ENCODE data around the gene SLC18A3. TPM values are rescaled to one million over a fixed set of nuclear protein-coding genes. Genes with fewer than 3 reads are reported as not detected.

SLC18A3 gene
- total RNA-seq, 1 experiment from 2014 or later, result not detected

- DNase-seq (ENCODE audit: low read depth), result no peak
Observed at GRCh38 chr10:49596493-49596809, 13.7 kb upstream of the SLC18A3 start.

- DNase-seq (ENCODE audit: low read depth), result no peak
Observed at GRCh38 chr10:49596836-49597235, 13.3 kb upstream of the SLC18A3 start.

GRCh38 chr10:49597426-49598163, 12.5 kb upstream of the SLC18A3 start:
- no peak for DNase-seq (ENCODE audit: low read depth)

- no peak for DNase-seq (ENCODE audit: low read depth)
Observed at GRCh38 chr10:49598164-49598856, 11.8 kb upstream of the SLC18A3 start.

DNA sequence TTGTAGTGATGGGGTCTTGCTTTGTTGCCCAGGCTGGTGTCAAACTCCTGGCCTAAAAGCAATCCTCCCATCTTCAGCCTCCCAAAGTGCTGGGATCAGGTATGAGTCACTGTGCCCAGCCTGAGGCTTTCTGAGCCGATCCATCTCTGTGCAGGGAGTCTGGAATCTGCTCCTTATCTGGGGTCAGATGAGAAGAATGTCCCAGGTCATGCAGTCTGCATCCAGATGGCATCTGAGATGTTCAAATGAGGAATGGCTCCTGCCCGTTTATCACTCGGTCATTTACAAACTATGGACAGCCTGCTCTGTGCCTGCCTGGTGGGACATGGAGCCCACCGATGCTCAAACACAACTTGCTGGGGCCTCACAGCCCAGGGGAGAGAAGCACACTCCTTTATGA, 11.1 kb upstream of the SLC18A3 start:
- DNase-seq (ENCODE audit: low read depth), result peak; percentile 78

DNA sequence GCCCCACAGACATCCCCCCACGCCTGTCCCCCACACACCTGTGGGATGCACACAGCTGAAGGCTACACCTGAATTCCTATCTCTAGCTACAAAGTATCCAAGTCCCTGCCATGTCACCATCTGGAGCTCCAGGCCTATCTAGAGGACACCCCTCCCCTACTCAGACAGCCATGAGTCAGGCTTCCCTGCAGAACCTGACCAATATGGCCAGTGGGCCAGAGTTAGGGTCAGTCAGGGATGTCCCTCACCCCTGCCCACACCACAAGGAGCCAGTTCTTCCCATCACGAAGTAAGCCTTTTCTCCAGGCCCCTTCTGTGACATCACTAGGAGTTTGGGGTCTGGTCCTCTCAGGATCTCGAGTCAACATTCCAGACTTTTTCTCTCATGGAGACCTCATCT, 10.6 kb upstream of the SLC18A3 start:
- no peak for DNase-seq (ENCODE audit: low read depth)

GRCh38 chr10:49600046-49600445, 10.1 kb upstream of the SLC18A3 start:
- no peak for DNase-seq (ENCODE audit: low read depth)

DNA sequence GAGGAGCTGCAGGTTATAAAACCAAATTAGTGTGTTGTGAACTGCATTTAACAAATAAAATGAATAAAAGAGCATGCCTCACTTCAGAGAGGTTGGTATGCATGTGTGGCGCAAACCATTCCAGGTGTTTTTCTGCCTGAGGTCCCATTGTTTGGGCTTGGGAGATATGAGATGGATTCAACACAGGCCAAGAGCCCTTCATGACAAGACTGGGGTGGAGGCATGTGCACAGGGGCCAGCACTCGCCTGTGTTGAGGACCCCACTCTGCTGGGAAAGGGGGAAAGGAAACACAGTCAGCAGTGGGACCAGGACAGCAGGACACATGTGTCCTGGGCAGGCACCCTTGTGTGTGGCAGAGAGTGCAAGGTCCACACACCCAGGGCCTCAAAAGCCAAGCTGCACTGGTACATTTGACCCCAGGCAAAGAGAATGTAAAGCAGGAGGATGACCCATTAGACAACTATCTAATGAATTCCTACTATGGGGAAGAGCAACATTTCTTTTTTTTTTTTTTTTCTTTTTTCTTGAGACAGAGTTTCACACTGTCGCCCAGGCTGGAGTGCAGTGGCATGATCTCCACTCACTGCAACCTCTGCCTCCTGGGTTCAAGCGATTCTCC, 9.2 kb upstream of the SLC18A3 start:
- DNase-seq (ENCODE audit: low read depth), result peak; percentile 46

- DNase-seq (ENCODE audit: low read depth), result peak; percentile 81
Observed at GRCh38 chr10:49601857-49602256, 8.3 kb upstream of the SLC18A3 start.

DNA sequence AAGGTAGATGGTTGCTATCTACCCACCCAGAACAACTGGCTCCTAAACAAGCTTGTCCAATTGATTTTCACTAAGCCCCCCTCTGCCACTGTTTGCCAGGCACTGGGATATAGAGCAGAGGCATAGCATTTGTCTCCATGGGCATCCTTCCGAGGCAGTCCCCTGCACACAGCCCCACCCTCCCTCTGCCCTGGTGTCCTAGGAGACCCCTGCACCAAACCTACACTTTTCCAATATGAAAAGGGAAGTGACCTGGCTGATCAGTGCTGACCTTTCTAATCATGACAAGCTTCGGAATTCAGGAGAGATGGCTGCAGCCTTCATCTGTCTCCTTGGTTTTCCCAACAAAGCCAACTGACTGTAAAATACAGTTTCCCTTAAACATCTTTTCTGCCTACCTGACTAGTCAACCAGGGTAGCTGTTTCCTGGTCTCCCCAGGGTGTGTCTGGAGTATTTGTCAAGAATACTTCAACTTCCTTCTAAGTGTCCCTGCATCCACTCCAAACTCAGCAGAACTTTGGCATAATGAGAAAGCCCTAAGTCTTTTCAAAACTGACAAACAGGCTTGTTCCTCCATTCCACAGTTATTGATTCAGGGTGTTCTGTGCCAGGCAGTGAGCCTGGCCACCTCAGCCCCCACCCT, 7.6 kb upstream of the SLC18A3 start:
- DNase-seq (ENCODE audit: low read depth), result no peak

DNA sequence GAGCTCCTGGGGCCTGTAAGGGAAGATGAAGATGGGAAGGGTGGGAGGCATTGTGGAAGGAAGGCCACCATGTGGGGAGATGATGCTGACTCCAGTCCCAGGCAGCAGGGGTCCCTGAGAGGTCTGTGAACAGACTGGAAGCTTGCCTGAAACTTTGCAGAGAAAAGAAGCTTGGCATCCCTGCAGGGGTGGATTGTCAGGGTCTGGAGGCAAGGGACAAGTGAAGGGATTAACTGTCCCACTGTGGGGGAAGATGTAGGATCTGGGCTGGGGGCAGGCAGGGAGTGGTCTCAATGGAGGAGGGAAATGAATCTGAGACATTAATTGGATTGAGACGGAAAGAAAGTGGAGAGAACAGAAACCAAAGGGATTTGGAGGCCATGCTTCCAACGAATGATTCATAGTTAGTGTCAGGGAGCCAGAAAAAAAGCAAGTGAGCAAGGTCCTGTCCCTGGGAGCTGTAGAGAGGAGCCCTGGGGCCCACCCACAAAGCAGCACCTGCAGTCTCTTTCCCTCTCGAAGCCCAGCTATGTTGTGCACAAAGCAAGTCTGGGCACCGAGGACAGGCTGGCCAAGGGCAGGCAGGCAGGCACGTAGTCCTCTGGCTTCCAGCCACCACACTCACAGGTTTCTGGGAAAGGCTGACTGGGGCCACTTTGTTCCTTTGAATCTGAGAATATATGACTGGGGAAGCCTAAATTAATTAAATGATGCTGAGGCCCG, 4.7 kb upstream of the SLC18A3 start:
- no peak for DNase-seq (ENCODE audit: low read depth)

DNA sequence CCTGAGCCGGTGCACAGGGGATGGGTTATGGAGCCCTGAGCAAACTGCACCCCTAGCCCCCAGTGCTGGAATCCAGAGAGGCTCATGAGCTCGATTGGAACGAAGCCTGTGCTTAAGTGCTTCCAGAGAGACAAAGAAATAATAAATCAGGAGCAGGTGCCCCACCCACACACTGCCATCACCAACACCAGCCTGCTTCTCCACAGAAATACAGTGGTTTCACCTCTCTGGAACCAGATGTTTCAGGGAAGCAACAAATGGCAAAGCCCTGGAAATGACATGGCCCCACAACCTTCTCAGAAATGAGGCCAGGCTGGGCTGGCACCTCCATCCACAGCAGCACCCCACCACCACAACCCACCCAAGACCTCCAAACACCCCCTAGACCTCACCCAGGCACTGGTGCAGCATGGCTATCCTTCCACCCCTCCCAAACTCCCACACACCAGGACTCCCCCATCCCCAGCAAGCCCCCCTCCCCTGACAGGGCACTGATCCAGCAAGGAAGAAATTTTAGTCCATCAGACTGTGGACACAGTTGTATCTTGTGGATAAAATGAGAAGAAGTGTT, 4.1 kb upstream of the SLC18A3 start:
- no peak for DNase-seq (ENCODE audit: low read depth)

- DNase-seq (ENCODE audit: low read depth), result peak; percentile 68
Observed at GRCh38 chr10:49606981-49607535, 3.1 kb upstream of the SLC18A3 start.

DNA sequence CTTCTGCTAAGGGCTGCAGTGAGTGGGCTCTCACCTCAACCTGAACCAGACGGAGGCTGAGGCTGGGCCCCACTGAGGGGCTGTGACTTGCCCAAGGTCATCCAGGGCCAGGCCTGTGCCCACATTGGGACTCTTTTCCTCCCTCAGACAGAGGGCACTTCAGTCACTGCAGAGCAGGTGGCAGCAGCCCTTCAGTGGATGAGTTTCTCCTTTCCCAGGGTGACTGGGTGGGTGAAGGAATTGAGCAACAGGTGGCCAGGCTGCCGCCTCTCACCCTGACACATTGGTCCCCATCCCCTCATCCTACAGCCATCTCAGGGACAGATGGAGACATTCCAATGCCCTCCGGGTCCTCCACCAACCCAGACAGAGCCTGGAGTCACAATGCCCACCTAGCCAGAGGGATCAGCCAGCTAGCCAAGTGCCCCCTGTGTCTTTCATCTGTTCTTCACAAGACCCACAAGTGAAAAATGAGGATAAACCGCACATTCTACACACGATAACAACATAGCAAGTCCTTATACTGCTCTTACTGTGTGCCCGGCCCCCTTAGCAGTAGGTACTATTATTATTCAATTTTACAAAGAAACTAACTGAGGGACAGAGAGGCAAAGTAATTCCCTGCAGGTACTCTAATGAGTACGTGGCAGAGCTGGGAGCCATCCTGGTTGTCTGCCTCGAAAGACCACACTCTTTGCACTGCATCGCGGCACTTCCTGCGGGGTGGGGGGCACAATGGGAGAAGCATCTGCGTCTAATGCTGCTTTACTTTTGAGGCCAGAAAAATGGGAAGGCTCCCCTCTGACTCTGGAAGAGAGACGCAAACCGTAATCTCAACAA, 1.7 kb upstream of the SLC18A3 start:
- no peak for DNase-seq (ENCODE audit: low read depth)

- DNase-seq (ENCODE audit: low read depth), result no peak
Observed at GRCh38 chr10:49609006-49609282, 1.2 kb upstream of the SLC18A3 start.

DNA sequence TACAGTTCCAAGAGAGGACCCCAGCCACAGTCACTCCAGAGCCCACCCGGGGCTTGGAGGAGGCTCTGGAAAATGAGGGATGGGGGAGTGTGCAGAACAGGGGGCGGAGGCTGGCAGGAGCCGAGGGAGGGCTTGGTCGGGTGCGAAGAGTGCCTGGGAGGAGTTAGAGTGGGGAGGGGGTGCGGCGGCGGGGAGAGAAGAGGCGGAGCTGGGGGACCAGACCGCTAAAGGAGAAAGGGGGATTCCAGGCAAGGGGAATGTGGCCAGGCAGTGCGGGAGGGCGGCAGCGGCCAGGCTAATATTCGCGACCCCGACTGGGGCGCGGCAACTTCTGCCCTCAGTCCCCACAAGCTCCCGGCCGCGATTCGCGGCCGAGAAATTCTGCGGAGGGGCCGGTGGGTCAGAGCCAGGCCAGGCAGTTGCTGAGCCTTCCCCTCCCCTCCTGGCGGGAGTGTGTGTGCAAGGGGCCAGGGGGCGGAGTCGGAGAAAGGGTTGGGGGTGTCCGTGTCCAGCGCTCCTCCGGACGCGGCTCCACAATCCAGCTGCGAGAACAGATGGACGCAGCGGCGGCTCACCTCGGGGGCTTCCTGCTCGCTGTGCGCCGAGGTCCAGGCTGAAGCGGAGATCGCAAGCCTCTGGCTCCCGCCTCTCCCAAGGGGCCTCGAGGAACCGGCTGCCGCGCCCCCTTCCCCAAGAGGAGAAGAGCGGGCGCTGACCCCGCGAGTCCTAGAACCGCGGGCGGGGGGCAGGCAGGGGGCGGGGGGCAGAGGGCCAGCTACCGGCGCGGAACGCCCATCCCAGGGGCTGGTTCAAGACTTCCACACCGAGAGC, 612 bp upstream of the SLC18A3 start:
- no peak for DNase-seq (ENCODE audit: low read depth)

GRCh38 chr10:49610458-49611165, 502 bp downstream of the SLC18A3 start:
- no peak for DNase-seq (ENCODE audit: low read depth)

DNA sequence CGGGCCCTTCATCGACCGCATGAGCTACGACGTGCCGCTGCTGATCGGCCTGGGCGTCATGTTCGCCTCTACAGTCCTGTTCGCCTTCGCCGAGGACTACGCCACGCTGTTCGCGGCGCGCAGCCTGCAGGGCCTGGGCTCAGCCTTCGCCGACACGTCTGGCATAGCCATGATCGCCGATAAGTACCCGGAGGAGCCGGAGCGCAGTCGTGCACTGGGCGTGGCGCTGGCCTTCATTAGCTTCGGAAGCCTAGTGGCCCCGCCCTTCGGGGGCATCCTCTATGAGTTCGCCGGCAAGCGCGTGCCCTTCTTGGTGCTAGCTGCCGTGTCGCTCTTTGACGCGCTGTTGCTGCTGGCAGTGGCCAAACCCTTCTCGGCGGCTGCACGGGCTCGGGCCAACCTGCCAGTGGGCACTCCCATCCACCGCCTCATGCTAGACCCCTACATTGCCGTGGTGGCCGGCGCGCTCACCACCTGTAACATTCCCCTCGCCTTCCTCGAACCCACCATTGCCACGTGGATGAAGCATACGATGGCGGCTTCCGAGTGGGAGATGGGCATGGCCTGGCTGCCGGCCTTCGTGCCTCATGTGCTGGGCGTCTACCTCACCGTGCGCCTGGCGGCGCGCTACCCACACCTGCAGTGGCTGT, 1.2 kb downstream of the SLC18A3 start:
- no peak for DNase-seq (ENCODE audit: low read depth)

Data from M059J (cell line).